Measurements from ENCODE around the gene CCDC97. TPM values are rescaled to one million over a fixed set of nuclear protein-coding genes. Genes with fewer than 3 reads are reported as not detected.
"Not testable (repeated sequence)": the region's sequence is repeated elsewhere in the genome, so short reads cannot be mapped to it uniquely, and the experiment has no call there.

Gene CCDC97
- total RNA-seq, 1 experiment from 2014 or later, result 26.4 TPM

- TF ChIP-seq CTCF (conservative IDR thresholded peaks at IDR 0.05), result no peak
- no peak for TF ChIP-seq EZH2 (IDR thresholded peaks at IDR 0.05; ENCODE audit: low read depth)
- Histone ChIP-seq H3K27ac (no peak overlapping the region), H3K27me3 (ENCODE audit: insufficient read depth, low read depth) (no peaks in the 10 kb centered on the region), H4K20me1 (ENCODE audit: insufficient read depth) (peaks cover 14% of the 10 kb centered on the region; the same call in 1 of the 2 replicates), H3K9me2 (ENCODE audit: insufficient read depth) (no peaks in the 10 kb centered on the region), H3K4me2 (no peak overlapping the region), H3K4me1 (replicated peaks; ENCODE audit: insufficient read depth) (no peaks in the 10 kb centered on the region), H3K9me3 (ENCODE audit: insufficient read depth, low read depth) (no peaks in the 10 kb centered on the region), H2AFZ (no peak overlapping the region), H3K79me2 (ENCODE audit: low read depth) (no peaks in the 10 kb centered on the region), H3K4me3 (no peak overlapping the region), H3F3A (ENCODE audit: insufficient read depth, low read depth) (peaks cover 21% of the 10 kb centered on the region), H3K36me3 (ENCODE audit: low read depth) (peaks cover 78% of the 10 kb centered on the region)
- ChIA-PET POLR2A (ENCODE audit: unreplicated experiment) (interaction anchor here (0.6 kb wide), 1 partner anchor 12 kb away, joined by 4 read pairs; no protein-coding TSS in a partner anchor), CTCF (no interaction called here)
- intact Hi-C loops (cut with micrococcal nuclease; ENCODE audit: unreplicated experiment), result no loop called here
- DNase-seq, result no peak
- no TSS peak for BruUV-seq (replicated peaks)
These were observed 33.7 kb upstream of the CCDC97 start for GRCh38 chr19:41276231-41276630.

- POLR2A ChIA-PET (ENCODE audit: unreplicated experiment), result no interaction called here
- BruUV-seq (replicated peaks), result no TSS peak
- Histone ChIP-seq H3K9me2 (ENCODE audit: insufficient read depth) (no peaks in the 10 kb centered on the region), H3K9me3 (ENCODE audit: insufficient read depth, low read depth) (no peaks in the 10 kb centered on the region), H3K27ac (no peak overlapping the region), H4K20me1 (ENCODE audit: insufficient read depth) (peaks cover 14% of the 10 kb centered on the region), H3K4me1 (replicated peaks; ENCODE audit: insufficient read depth) (no peaks in the 10 kb centered on the region), H2AFZ (no peak overlapping the region), H3K27me3 (ENCODE audit: insufficient read depth, low read depth) (no peaks in the 10 kb centered on the region), H3F3A (ENCODE audit: insufficient read depth, low read depth) (peaks cover 21% of the 10 kb centered on the region), H3K36me3 (ENCODE audit: low read depth) (peaks cover 68% of the 10 kb centered on the region), H3K4me3 (no peak overlapping the region), H3K4me2 (no peak overlapping the region), H3K79me2 (ENCODE audit: low read depth) (no peaks in the 10 kb centered on the region)
- TF ChIP-seq EZH2 (IDR thresholded peaks at IDR 0.05; ENCODE audit: low read depth), result no peak
- TF ChIP-seq CTCF (conservative IDR thresholded peaks at IDR 0.05), result no peak
- DNase-seq, result no peak
- intact Hi-C loops (cut with micrococcal nuclease; ENCODE audit: unreplicated experiment), result no loop called here
- CTCF ChIA-PET, result no interaction called here
These were observed 31.5 kb upstream of the CCDC97 start for GRCh38 chr19:41278478-41278877.

- no peak overlapping the region for H3K4me3 ChIP-seq
- H3K27ac ChIP-seq, result no peak overlapping the region
- no TSS peak for BruUV-seq (replicated peaks)
- no peaks in the 10 kb centered on the region for H3K9me3 ChIP-seq (ENCODE audit: insufficient read depth, low read depth)
- no peaks in the 10 kb centered on the region; the same call in 1 of the 2 replicates for H3F3A ChIP-seq (ENCODE audit: insufficient read depth, low read depth)
- POLR2A ChIA-PET (ENCODE audit: unreplicated experiment), result no interaction called here
- no peaks in the 10 kb centered on the region for H3K4me1 ChIP-seq (replicated peaks; ENCODE audit: insufficient read depth)
- H3K9me2 ChIP-seq (ENCODE audit: insufficient read depth), result no peaks in the 10 kb centered on the region
- no peak overlapping the region for H3K4me2 ChIP-seq
- DNase-seq, result no peak
- no peaks in the 10 kb centered on the region for H3K27me3 ChIP-seq (ENCODE audit: insufficient read depth, low read depth)
- CTCF ChIA-PET, result no interaction called here
- H2AFZ ChIP-seq, result no peak overlapping the region
- peaks cover 6% of the 10 kb centered on the region; the same call in 1 of the 2 replicates for H4K20me1 ChIP-seq (ENCODE audit: insufficient read depth)
- peaks cover 53% of the 10 kb centered on the region for H3K36me3 ChIP-seq (ENCODE audit: low read depth)
- TF ChIP-seq CTCF (conservative IDR thresholded peaks at IDR 0.05), result no peak
- TF ChIP-seq EZH2 (IDR thresholded peaks at IDR 0.05; ENCODE audit: low read depth), result no peak
- intact Hi-C loops (cut with micrococcal nuclease; ENCODE audit: unreplicated experiment), result no loop called here
- no peaks in the 10 kb centered on the region for H3K79me2 ChIP-seq (ENCODE audit: low read depth)
These were observed 21.1 kb upstream of the CCDC97 start for GRCh38 chr19:41288673-41289530.

GRCh38 chr19:41289814-41290213, 20.2 kb upstream of the CCDC97 start:
- H3K36me3 ChIP-seq (ENCODE audit: low read depth), result peaks cover 55% of the 10 kb centered on the region
- H3K9me2 ChIP-seq (ENCODE audit: insufficient read depth); intact Hi-C loops (cut with micrococcal nuclease; ENCODE audit: unreplicated experiment); H4K20me1 ChIP-seq (ENCODE audit: insufficient read depth); H2AFZ ChIP-seq; H3K79me2 ChIP-seq (ENCODE audit: low read depth); H3K4me1 ChIP-seq (replicated peaks; ENCODE audit: insufficient read depth); H3K4me3 ChIP-seq; H3K27ac ChIP-seq; CTCF ChIA-PET; H3K9me3 ChIP-seq (ENCODE audit: insufficient read depth, low read depth); H3K27me3 ChIP-seq (ENCODE audit: insufficient read depth, low read depth); DNase-seq; H3F3A ChIP-seq (ENCODE audit: insufficient read depth, low read depth); BruUV-seq (replicated peaks); H3K4me2 ChIP-seq; POLR2A ChIA-PET (ENCODE audit: unreplicated experiment): not testable (repeated sequence)
